ENCODE measurements around the gene OPCML. TPM values are rescaled to one million over a fixed set of nuclear protein-coding genes. Genes with fewer than 3 reads are reported as not detected.

Gene OPCML
- total RNA-seq, 1 experiment from 2014 or later: not detected

DNA sequence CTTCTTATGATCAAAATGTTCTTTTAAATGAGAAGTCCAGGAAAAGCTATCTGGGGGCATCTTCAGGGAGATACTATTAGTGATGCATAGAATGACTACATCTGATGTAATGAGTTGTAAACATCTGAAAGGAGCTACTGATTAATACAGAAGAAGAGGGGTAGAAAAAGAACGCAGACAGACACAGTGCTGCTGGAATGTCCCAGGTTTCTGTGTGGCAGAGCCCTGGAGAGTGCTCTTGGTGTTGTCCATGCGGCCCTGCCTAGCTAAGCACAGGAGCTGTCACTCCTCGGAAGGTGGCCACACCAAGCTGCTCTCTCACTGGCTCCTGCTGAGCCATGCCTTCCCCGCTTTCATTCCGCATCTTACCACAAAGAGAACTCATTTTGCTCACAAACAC is 768.8 kb downstream of the OPCML start:
- intact Hi-C loops (cut with micrococcal nuclease; ENCODE audit: unreplicated experiment): no loop called here
- H3K27ac Mint-ChIP-seq (ENCODE audit: unreplicated experiment): no peak overlapping the region
- H3K36me3 Mint-ChIP-seq (ENCODE audit: insufficient read depth, unreplicated experiment): no peaks in the 10 kb centered on the region
- H3K4me1 Mint-ChIP-seq (ENCODE audit: low read depth, unreplicated experiment): no peaks in the 10 kb centered on the region
- H3K4me1 ChIP-seq: no peaks in the 10 kb centered on the region
- TF ChIP-seq, protein P1, sequence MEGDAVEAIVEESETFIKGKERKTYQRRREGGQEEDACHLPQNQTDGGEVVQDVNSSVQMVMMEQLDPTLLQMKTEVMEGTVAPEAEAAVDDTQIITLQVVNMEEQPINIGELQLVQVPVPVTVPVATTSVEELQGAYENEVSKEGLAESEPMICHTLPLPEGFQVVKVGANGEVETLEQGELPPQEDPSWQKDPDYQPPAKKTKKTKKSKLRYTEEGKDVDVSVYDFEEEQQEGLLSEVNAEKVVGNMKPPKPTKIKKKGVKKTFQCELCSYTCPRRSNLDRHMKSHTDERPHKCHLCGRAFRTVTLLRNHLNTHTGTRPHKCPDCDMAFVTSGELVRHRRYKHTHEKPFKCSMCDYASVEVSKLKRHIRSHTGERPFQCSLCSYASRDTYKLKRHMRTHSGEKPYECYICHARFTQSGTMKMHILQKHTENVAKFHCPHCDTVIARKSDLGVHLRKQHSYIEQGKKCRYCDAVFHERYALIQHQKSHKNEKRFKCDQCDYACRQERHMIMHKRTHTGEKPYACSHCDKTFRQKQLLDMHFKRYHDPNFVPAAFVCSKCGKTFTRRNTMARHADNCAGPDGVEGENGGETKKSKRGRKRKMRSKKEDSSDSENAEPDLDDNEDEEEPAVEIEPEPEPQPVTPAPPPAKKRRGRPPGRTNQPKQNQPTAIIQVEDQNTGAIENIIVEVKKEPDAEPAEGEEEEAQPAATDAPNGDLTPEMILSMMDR (IDR thresholded peaks at IDR 0.05; ENCODE audit: insufficient read depth in 1 of 2, low read depth in 1 of 2, low read length in 1 of 2, severe bottlenecking in 1 of 2, unreplicated experiment in 1 of 2): no peak
- no peaks in the 10 kb centered on the region for H3K9me3 ChIP-seq
- BruUV-seq (replicated peaks): no TSS peak
- no peaks in the 10 kb centered on the region for H3K27me3 Mint-ChIP-seq (ENCODE audit: insufficient read depth, unreplicated experiment)
- ChIA-PET POLR2A (no interaction called here), CTCF (no interaction called here)
- H3K27me3 ChIP-seq (replicated peaks; ENCODE audit: control insufficient read depth, insufficient read depth, low read length): no peaks in the 10 kb centered on the region
- H3K9me3 Mint-ChIP-seq (ENCODE audit: unreplicated experiment): peaks cover 37% of the 10 kb centered on the region
- DNase-seq: no peak
- H3K4me3 Mint-ChIP-seq (ENCODE audit: unreplicated experiment): no peak overlapping the region
- H3K36me3 ChIP-seq (ENCODE audit: control insufficient read depth, insufficient read depth, low read length): no peaks in the 10 kb centered on the region
- H3K4me3 ChIP-seq (ENCODE audit: low read depth, low read length): no peak overlapping the region

DNA sequence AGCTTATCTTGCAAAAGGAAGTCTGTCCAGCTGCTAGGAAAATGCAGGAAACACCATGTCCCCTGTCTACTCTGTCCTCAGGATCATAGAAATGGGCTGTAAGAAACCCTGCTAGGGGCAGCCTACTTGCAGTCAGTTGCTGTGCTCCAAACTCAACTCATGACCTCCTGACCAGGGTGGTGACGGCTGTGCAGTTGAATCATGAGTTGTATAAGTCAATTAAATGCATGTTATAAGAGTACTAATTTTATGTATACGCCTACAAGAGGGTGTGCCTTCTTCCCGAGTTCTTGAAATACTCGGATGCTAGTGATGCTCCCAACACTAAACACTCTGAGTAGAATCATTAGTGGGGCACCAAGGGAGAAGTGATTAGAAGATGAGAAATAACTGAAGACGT is 776.4 kb downstream of the OPCML start:
- no peaks in the 10 kb centered on the region for H3K4me1 ChIP-seq

DNA sequence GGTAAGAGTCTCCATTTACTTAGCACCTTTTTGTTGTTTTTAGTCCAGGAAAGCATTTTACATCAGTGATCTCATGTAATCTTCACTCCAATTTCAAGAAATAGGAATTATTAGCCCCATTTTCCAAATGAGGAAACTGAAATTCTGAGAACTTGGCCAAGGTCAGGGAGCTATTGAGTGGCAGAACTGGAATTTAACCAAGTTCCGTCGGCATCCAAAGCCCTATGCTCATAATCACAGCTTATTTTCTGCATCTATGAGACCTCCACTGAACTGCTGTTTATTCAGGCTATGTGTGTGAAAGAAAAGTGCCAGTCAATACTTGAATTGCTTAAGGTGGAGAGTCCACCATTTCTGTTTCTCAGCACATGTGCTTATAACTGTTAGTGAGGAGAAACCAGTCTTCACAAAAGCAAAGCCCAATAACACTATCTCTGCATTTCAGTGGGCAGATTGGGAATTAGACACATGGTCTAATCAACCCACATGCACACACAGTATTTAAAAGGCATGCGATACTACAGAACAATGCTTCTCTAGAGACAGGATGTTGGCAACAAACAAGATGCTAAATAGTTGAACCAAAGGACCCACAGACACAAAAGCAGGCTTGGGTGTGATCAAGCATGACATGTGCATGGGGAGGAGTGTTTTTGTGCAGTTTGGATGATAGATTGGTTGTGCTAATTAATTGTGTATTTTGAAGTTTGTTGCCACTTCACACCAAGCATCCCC is 780.6 kb downstream of the OPCML start:
- Mint-ChIP-seq H3K36me3 (ENCODE audit: insufficient read depth, unreplicated experiment) (no peaks in the 10 kb centered on the region), H3K4me3 (ENCODE audit: unreplicated experiment) (no peak overlapping the region), H3K27ac (ENCODE audit: unreplicated experiment) (no peak overlapping the region), H3K9me3 (ENCODE audit: unreplicated experiment) (no peaks in the 10 kb centered on the region), H3K27me3 (ENCODE audit: insufficient read depth, unreplicated experiment) (peaks cover 2% of the 10 kb centered on the region), H3K4me1 (ENCODE audit: low read depth, unreplicated experiment) (no peaks in the 10 kb centered on the region)
- Histone ChIP-seq H3K36me3 (ENCODE audit: control insufficient read depth, insufficient read depth, low read length) (no peaks in the 10 kb centered on the region), H3K4me3 (ENCODE audit: low read depth, low read length) (no peak overlapping the region), H3K27me3 (replicated peaks; ENCODE audit: control insufficient read depth, insufficient read depth, low read length) (no peaks in the 10 kb centered on the region), H3K9me3 (no peaks in the 10 kb centered on the region), H3K4me1 (no peaks in the 10 kb centered on the region)
- intact Hi-C loops (cut with micrococcal nuclease; ENCODE audit: unreplicated experiment): no loop called here
- CTCF ChIA-PET: no interaction called here
- TF ChIP-seq, protein P1 (IDR thresholded peaks at IDR 0.05; ENCODE audit: insufficient read depth in 1 of 2, low read depth in 1 of 2, low read length in 1 of 2, severe bottlenecking in 1 of 2, unreplicated experiment in 1 of 2): no peak
- BruUV-seq (replicated peaks): no TSS peak
- no peak for DNase-seq
- POLR2A ChIA-PET: no interaction called here

More for the DNA sequence above, 776.4 kb downstream of the OPCML start:
- DNase-seq: no peak
- no peaks in the 10 kb centered on the region for H3K4me1 Mint-ChIP-seq (ENCODE audit: low read depth, unreplicated experiment)
- H3K4me3 Mint-ChIP-seq (ENCODE audit: unreplicated experiment): no peak overlapping the region
- POLR2A ChIA-PET: no interaction called here
- H3K27me3 Mint-ChIP-seq (ENCODE audit: insufficient read depth, unreplicated experiment): no peaks in the 10 kb centered on the region
- TF ChIP-seq, protein P1 (IDR thresholded peaks at IDR 0.05; ENCODE audit: insufficient read depth in 1 of 2, low read depth in 1 of 2, low read length in 1 of 2, severe bottlenecking in 1 of 2, unreplicated experiment in 1 of 2): no peak
- Histone ChIP-seq H3K36me3 (ENCODE audit: control insufficient read depth, insufficient read depth, low read length) (no peaks in the 10 kb centered on the region), H3K9me3 (no peaks in the 10 kb centered on the region), H3K4me3 (ENCODE audit: low read depth, low read length) (no peak overlapping the region), H3K27me3 (replicated peaks; ENCODE audit: control insufficient read depth, insufficient read depth, low read length) (no peaks in the 10 kb centered on the region)
- no peaks in the 10 kb centered on the region for H3K36me3 Mint-ChIP-seq (ENCODE audit: insufficient read depth, unreplicated experiment)
- intact Hi-C loops (cut with micrococcal nuclease; ENCODE audit: unreplicated experiment): no loop called here
- CTCF ChIA-PET: no interaction called here
- peaks cover 24% of the 10 kb centered on the region for H3K9me3 Mint-ChIP-seq (ENCODE audit: unreplicated experiment)
- no peak overlapping the region for H3K27ac Mint-ChIP-seq (ENCODE audit: unreplicated experiment)
- BruUV-seq (replicated peaks): no TSS peak
